BE2C (cell line): ENCODE data around the gene SCML1.

Source experiments
- DNase-seq: peaks from one replicate; pipeline ENCODE4 v3.0.0-alpha.2; 2020
- H3K27me3 ChIP-seq: fragments of 250-450 bp; sonication (Bioruptor Pico); 2 replicates; pipeline ENCODE4 v1.5.1; 2020; ENCODE audit warnings: mild to moderate bottlenecking
- H3K36me3 ChIP-seq: fragments of 250-450 bp; sonication (Bioruptor Pico); 2 replicates; pipeline ENCODE4 v1.5.1; 2020; ENCODE audit warnings: mild to moderate bottlenecking
- H3K4me1 ChIP-seq: fragments of 250-450 bp; sonication (Bioruptor Pico); 2 replicates; pipeline ENCODE4 v1.5.1; 2020
- H3K4me3 ChIP-seq: 2 replicates; pipeline ENCODE4 v1.5.1; 2011; ENCODE audit warnings: low read depth, low read length
- H3K9me3 ChIP-seq: fragments of 250-450 bp; sonication (Bioruptor Pico); 2 replicates; pipeline ENCODE4 v1.5.1; 2020
- CTCF ChIP-seq: IDR thresholded peaks from 2 replicates; pipeline ENCODE4 v1.5.1; 2012; ENCODE audit warnings: mild to moderate bottlenecking, low read depth, low read length

Gene SCML1

GRCh38 chrX:17735406-17735805, 1.9 kb upstream of the SCML1 start:
- Histone ChIP-seq H3K27me3 (no peaks in the 10 kb centered on the region), H3K4me3 (no peak overlapping the region), H3K36me3 (no peaks in the 10 kb centered on the region), H3K9me3 (no peaks in the 10 kb centered on the region), H3K4me1 (no peaks in the 10 kb centered on the region)
- no peak for DNase-seq
- TF ChIP-seq CTCF, result no peak

- Histone ChIP-seq H3K9me3 (no peaks in the 10 kb centered on the region), H3K36me3 (no peaks in the 10 kb centered on the region), H3K4me3 (peak overlapping the region; percentile 53), H3K4me1 (no peaks in the 10 kb centered on the region), H3K27me3 (no peaks in the 10 kb centered on the region)
- no peak for DNase-seq
- no peak for TF ChIP-seq CTCF
Measured at GRCh38 chrX:17736478-17736855, 826 bp upstream of the SCML1 start.

- Histone ChIP-seq H3K36me3 (no peaks in the 10 kb centered on the region), H3K9me3 (no peaks in the 10 kb centered on the region), H3K27me3 (no peaks in the 10 kb centered on the region), H3K4me3 (peak overlapping the region; percentile 61), H3K4me1 (no peaks in the 10 kb centered on the region)
- no peak for TF ChIP-seq CTCF
- DNase-seq, result no peak
Measured at GRCh38 chrX:17737710-17737985, 355 bp downstream of the SCML1 start.

GRCh38 chrX:17737986-17738713, 857 bp downstream of the SCML1 start:
- H3K4me3 ChIP-seq, result peak overlapping the region; percentile 61

GRCh38 chrX:17738737-17739535, 1.6 kb downstream of the SCML1 start:
- DNase-seq, result no peak
- Histone ChIP-seq H3K27me3 (no peaks in the 10 kb centered on the region), H3K36me3 (no peaks in the 10 kb centered on the region), H3K9me3 (no peaks in the 10 kb centered on the region), H3K4me1 (no peaks in the 10 kb centered on the region), H3K4me3 (peak overlapping the region; percentile 61)
- TF ChIP-seq CTCF, result no peak

More at GRCh38 chrX:17737986-17738713, 857 bp downstream of the SCML1 start:
- no peaks in the 10 kb centered on the region for H3K36me3 ChIP-seq
- H3K27me3 ChIP-seq, result no peaks in the 10 kb centered on the region
- peak; percentile 55 for DNase-seq
- no peak for TF ChIP-seq CTCF
- H3K4me1 ChIP-seq, result no peaks in the 10 kb centered on the region
- no peaks in the 10 kb centered on the region for H3K9me3 ChIP-seq
